Muscle layer of duodenum (tissue), 2 donors: Measurements from ENCODE around the gene PLCH2.

Experiments used
- H3K27ac ChIP-seq: one replicate; pipeline ENCODE4 v1.7.0; 2013; ENCODE audit warnings: mild to moderate bottlenecking, low read length
- H3K27me3 ChIP-seq: one replicate; pipeline ENCODE4 v1.7.0; 2013; ENCODE audit warnings: low read depth, mild to moderate bottlenecking, control low read depth, low read length
- H3K36me3 ChIP-seq, 2 donors: one replicate each; pipeline ENCODE4 v1.7.0; 2013; ENCODE audit warnings: low read length in 2 of 2, control low read depth in 1 of 2, mild to moderate bottlenecking in 1 of 2; ENCODE audit not compliant: insufficient read depth in 2 of 2, control insufficient read depth in 1 of 2
- H3K4me1 ChIP-seq, 2 donors: one replicate each; pipeline ENCODE4 v1.7.0; 2013; ENCODE audit warnings: low read length in 2 of 2, mild to moderate bottlenecking in 2 of 2, control low read depth in 1 of 2, moderate library complexity in 1 of 2; ENCODE audit not compliant: insufficient read depth in 2 of 2, control insufficient read depth in 1 of 2
- H3K4me3 ChIP-seq, 2 donors: one replicate each; pipeline ENCODE4 v1.7.0; 2013; ENCODE audit warnings: low read length in 2 of 2, low read depth in 1 of 2, mild to moderate bottlenecking in 1 of 2
- H3K9me3 ChIP-seq, 2 donors: one replicate each; pipeline ENCODE4 v1.7.0; 2013; ENCODE audit warnings: low read length in 2 of 2, control low read depth in 1 of 2, mild to moderate bottlenecking in 1 of 2; ENCODE audit not compliant: control insufficient read depth in 1 of 2
- donor health status: healthy.

The PLCH2 gene

GRCh38 chr1:2502661-2503553 is 26.8 kb downstream of the PLCH2 start:
- H3K9me3 ChIP-seq = no peaks in the 10 kb centered on the region
- H3K4me3 ChIP-seq = no peak overlapping the region
- H3K4me1 ChIP-seq = peaks cover 0 to 11% of the 10 kb centered on the region in 2 donors
- H3K36me3 ChIP-seq = peaks cover 0 to 6% of the 10 kb centered on the region in 2 donors
- no peak overlapping the region for H3K27ac ChIP-seq
- H3K27me3 ChIP-seq = peaks cover 2% of the 10 kb centered on the region

DNA sequence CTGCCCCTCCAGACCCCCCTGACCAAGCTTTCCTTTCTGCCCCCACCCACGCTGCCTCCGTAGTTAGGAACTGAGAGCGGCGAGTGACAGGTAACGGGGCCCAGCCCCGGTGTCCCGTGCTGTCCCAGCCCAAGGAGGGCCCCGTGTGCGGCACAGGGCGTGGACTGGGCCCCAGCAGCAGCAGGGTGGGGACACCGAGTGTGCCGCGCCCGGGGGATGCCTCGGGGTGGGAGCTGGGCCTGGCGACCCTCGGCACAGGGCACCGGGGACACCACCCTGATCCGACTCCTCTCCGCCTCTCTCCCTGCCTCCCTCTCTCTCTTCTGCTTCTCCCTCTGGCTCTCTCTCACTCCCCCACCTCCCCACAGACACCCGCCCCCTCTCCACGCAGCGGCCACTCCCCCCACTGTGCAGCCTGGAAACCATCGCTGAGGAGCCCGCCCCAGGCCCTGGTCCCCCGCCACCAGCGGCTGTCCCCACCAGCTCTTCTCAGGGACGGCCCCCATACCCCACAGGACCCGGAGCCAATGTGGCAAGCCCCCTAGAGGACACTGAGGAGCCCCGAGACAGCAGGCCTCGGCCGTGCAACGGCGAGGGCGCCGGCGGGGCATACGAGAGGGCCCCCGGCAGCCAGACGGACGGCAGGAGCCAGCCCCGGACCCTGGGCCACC is 27.6 kb downstream of the PLCH2 start:
- Histone ChIP-seq H3K27ac (no peak overlapping the region), H3K36me3 (peaks cover 0 to 10% of the 10 kb centered on the region in 2 donors), H3K27me3 (peaks cover 2% of the 10 kb centered on the region)

DNA sequence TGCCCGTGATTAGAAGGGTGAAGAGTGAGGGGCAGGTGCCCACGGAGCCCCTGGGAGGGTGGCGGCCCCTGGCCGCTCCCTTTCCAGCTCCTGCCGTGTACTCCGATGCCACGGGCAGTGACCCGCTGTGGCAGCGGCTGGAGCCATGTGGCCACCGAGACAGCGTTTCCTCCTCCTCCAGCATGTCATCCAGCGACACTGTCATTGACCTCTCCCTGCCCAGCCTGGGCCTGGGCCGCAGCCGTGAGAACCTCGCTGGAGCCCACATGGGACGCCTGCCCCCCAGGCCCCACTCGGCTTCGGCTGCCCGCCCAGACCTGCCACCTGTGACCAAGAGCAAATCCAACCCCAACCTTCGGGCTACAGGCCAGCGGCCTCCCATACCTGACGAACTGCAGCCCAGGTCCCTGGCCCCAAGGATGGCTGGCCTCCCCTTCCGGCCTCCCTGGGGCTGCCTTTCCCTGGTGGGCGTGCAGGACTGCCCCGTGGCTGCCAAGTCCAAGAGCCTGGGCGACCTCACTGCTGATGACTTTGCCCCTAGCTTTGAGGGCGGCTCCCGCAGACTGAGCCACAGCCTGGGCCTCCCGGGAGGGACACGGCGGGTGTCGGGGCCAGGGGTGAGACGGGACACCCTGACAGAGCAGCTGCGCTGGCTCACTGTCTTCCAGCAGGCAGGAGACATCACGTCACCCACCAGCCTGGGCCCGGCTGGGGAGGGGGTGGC is 28.3 kb downstream of the PLCH2 start:
- no peaks in the 10 kb centered on the region for H3K9me3 ChIP-seq
- H3K4me1 ChIP-seq = peaks cover 0 to 11% of the 10 kb centered on the region in 2 donors
- H3K27me3 ChIP-seq = peaks cover 2% of the 10 kb centered on the region
- H3K4me3 ChIP-seq = no peak overlapping the region
- no peak overlapping the region for H3K27ac ChIP-seq
- H3K36me3 ChIP-seq = peaks cover 4 to 17% of the 10 kb centered on the region in 2 donors

More for the DNA sequence above, 27.6 kb downstream of the PLCH2 start:
- no peaks in the 10 kb centered on the region for H3K9me3 ChIP-seq
- peaks cover 0 to 11% of the 10 kb centered on the region in 2 donors for H3K4me1 ChIP-seq
- no peak overlapping the region for H3K4me3 ChIP-seq

GRCh38 chr1:2504949-2505272 is 28.8 kb downstream of the PLCH2 start:
- peaks cover 10 to 23% of the 10 kb centered on the region in 2 donors for H3K36me3 ChIP-seq
- H3K4me1 ChIP-seq = peaks cover 0 to 11% of the 10 kb centered on the region in 2 donors
- H3K4me3 ChIP-seq = no peak overlapping the region
- H3K9me3 ChIP-seq = no peaks in the 10 kb centered on the region
- H3K27me3 ChIP-seq = peaks cover 2% of the 10 kb centered on the region
- H3K27ac ChIP-seq = no peak overlapping the region

DNA sequence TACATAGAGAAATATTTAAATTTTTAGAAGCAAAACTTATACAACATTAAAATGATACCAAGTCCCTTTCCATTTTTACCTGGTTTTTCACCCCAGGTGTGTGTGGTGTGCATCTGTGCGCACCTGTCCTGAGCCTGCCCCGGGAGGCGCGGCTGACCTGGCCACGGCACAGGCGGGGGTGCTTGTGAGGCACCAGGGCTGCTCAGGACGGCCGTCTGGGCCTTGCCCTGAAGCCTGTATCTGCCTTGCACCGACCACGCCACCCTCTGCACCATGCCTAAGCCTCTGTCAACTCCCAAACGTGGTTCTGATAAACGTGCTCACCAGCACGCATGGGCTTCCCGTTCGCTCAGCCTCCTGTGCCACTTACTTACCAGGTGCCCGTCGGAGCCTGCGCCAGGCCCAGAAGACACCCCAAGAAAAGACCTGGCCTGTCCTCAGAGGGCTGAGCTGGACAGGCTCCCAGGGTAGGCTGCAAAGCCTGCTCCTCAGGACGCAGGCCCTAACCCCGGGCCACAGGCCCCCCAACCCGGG is 29.4 kb downstream of the PLCH2 start:
- no peaks in the 10 kb centered on the region for H3K9me3 ChIP-seq
- H3K36me3 ChIP-seq = peaks cover 16 to 29% of the 10 kb centered on the region in 2 donors
- peaks cover 0 to 11% of the 10 kb centered on the region in 2 donors for H3K4me1 ChIP-seq
- H3K4me3 ChIP-seq = no peak overlapping the region
- no peak overlapping the region for H3K27ac ChIP-seq
- H3K27me3 ChIP-seq = peaks cover 2% of the 10 kb centered on the region

GRCh38 chr1:2506007-2506860 is 30.1 kb downstream of the PLCH2 start:
- Histone ChIP-seq H3K4me3 (no peak overlapping the region), H3K27me3 (peaks cover 2% of the 10 kb centered on the region), H3K9me3 (no peaks in the 10 kb centered on the region), H3K36me3 (peaks cover 18 to 36% of the 10 kb centered on the region in 2 donors), H3K27ac (no peak overlapping the region), H3K4me1 (peaks cover 0 to 11% of the 10 kb centered on the region in 2 donors)

DNA sequence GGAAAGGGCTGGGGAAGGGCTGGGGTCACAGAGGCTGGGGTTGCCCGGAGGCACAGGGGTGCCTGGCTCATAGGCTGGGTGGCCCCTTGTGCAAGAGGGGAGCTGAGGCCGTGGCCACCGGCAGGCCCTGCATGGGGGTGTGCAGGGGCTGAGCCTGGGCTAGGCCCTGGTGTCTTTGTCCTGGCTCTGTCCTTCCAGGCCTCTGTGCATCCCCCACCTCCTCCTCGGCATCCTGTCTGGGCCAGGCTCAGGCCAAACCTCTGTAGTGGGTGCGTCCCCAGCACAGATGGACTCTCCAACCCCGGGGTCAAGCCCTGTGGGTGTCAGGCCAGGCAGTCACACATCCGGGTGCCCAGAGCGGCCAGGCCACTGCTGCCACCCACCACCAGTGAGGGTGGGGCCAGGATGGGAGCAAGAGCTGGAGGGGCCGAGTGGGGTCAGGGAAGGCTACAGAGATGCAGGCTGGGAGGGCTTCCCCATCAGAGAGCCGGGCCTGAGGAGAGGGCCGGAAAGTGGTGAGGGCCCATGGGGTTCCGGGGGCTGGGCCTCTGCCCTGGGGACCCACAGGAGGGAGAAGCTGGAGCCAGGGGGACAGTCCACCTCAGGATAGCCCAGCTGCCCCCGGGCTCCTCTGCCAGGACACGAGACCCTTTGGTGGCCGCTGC is 30.9 kb downstream of the PLCH2 start:
- H3K4me3 ChIP-seq = no peak overlapping the region
- H3K27me3 ChIP-seq = peaks cover 2% of the 10 kb centered on the region
- no peak overlapping the region for H3K27ac ChIP-seq
- H3K9me3 ChIP-seq = no peaks in the 10 kb centered on the region
- H3K4me1 ChIP-seq = peaks cover 0 to 11% of the 10 kb centered on the region in 2 donors
- H3K36me3 ChIP-seq = peaks cover 25 to 44% of the 10 kb centered on the region in 2 donors

DNA sequence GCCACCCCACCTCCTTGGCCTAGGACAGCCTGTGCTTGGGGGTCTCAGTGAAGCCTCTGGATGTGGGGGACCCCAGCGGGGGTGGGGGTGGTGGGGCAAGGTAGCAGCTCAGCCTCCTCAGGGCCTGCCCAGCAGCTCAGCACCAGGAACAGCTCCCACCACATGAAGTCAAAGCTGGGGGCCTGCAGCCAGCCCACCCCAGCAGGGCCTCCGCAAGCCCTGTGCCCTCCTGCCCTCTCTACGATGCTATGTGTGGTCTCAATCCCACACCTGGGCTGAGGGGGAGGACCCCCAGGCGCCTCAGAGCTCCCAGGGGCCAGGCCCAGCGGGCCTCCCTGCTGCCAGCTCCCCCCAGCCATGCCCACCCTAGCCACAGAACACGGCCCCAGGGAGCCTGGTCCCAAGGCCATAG is 31.7 kb downstream of the PLCH2 start:
- peaks cover 26 to 51% of the 10 kb centered on the region in 2 donors for H3K36me3 ChIP-seq
- peaks cover 2% of the 10 kb centered on the region for H3K27me3 ChIP-seq

DNA sequence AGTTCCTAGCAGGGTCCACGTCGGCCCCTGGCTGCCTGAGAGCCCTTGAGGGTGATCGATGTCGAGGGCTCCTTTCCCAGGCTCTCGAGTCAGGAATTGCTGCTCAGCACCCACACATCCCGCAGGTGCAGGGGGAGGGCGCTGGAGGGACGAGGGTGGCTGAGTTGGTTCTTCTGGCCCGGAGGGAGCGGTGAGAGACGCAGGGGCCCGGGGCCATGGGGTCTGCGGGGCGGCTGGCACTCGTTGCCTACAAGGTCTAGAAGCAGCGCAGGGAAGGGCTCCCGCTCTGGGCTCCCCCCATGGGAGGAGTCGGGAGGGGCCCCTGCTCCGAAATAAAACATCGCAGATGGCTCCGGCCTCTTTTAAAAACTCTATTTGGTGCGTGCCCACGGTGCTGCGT is 32.1 kb downstream of the PLCH2 start:
- Histone ChIP-seq H3K27ac (no peak overlapping the region), H3K4me3 (no peak overlapping the region), H3K36me3 (peaks cover 29 to 55% of the 10 kb centered on the region in 2 donors), H3K27me3 (peaks cover 2% of the 10 kb centered on the region), H3K9me3 (no peaks in the 10 kb centered on the region), H3K4me1 (peaks cover 0 to 11% of the 10 kb centered on the region in 2 donors)

More for the DNA sequence above, 31.7 kb downstream of the PLCH2 start:
- Histone ChIP-seq H3K4me3 (no peak overlapping the region), H3K27ac (no peak overlapping the region), H3K9me3 (no peaks in the 10 kb centered on the region), H3K4me1 (peaks cover 0 to 11% of the 10 kb centered on the region in 2 donors)

GRCh38 chr1:2508751-2509150 is 32.7 kb downstream of the PLCH2 start:
- Histone ChIP-seq H3K27me3 (peaks cover 2% of the 10 kb centered on the region), H3K36me3 (peaks cover 31 to 61% of the 10 kb centered on the region in 2 donors), H3K4me3 (no peak overlapping the region), H3K4me1 (peaks cover 0 to 11% of the 10 kb centered on the region in 2 donors), H3K9me3 (no peaks in the 10 kb centered on the region), H3K27ac (no peak overlapping the region)
